ENCODE measurements around the gene UQCRQ. TPM values are rescaled to one million over a fixed set of nuclear protein-coding genes. Genes with fewer than 3 reads are reported as not detected.

The UQCRQ gene
- total and polyA plus RNA-seq, 2 experiments from 2014 or later: 104 to 1,308 TPM

DNA sequence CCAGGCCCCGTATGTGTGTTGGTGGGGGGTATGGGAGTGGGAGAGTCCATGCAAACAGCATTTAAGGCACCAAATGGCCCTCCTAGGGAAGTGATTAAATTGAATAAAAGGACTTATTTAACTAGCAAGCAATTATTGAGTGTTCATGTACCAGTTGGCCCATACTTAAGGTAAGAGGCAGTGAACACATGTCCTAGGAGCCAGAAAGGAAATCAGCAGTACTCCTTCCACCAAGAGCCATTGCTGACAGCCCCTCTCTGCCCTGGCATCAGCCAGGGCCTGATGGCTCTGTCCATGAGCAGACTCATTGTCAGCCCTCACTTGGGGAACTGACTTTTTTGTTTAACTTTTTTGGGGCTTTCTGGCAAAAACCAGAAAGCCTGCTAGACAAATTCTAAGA, 25.5 kb upstream of the UQCRQ start (continued):
- TF ChIP-seq EZH2phosphoT487 (IDR thresholded peaks at IDR 0.05; ENCODE audit: unreplicated experiment): no peak

DNA sequence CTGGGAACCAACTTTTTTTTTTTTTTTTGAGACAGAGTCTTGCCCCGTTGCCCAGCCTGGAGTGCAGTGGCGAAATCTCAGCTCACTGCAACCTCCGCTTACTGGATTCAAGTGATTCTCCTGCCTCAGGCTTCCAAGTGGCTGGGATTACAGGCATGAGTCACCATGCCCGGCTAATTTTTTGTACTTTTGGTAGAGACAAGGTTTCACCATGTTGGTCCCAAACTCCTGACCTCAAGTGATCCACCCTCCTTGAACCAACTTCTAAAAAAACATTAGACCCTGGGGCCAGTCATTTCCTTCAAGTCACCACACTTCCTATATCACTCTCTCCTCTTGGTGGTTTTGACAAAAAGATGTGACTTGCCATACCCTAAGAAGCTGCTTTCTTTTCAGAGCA, 25.1 kb upstream of the UQCRQ start:
- TF ChIP-seq POLR2AphosphoS5 (IDR thresholded peaks at IDR 0.05; ENCODE audit: low read depth) (no peak), ZNF331 (CRISPR knock-in tag; IDR thresholded peaks at IDR 0.05; ENCODE audit: low read depth) (no peak), NANOG (IDR thresholded peaks at IDR 0.05; ENCODE audit: borderline replicate concordance) (no peak), EZH2phosphoT487 (IDR thresholded peaks at IDR 0.05; ENCODE audit: unreplicated experiment) (no peak), JUNB (IDR thresholded peaks at IDR 0.05; ENCODE audit: unreplicated experiment) (no peak), ZNF114 (CRISPR knock-in tag; IDR thresholded peaks at IDR 0.05) (no peak), CREB1 (CRISPR knock-in tag; IDR thresholded peaks at IDR 0.05; ENCODE audit: low read depth) (no peak)
- TF ChIP-seq, protein P1, sequence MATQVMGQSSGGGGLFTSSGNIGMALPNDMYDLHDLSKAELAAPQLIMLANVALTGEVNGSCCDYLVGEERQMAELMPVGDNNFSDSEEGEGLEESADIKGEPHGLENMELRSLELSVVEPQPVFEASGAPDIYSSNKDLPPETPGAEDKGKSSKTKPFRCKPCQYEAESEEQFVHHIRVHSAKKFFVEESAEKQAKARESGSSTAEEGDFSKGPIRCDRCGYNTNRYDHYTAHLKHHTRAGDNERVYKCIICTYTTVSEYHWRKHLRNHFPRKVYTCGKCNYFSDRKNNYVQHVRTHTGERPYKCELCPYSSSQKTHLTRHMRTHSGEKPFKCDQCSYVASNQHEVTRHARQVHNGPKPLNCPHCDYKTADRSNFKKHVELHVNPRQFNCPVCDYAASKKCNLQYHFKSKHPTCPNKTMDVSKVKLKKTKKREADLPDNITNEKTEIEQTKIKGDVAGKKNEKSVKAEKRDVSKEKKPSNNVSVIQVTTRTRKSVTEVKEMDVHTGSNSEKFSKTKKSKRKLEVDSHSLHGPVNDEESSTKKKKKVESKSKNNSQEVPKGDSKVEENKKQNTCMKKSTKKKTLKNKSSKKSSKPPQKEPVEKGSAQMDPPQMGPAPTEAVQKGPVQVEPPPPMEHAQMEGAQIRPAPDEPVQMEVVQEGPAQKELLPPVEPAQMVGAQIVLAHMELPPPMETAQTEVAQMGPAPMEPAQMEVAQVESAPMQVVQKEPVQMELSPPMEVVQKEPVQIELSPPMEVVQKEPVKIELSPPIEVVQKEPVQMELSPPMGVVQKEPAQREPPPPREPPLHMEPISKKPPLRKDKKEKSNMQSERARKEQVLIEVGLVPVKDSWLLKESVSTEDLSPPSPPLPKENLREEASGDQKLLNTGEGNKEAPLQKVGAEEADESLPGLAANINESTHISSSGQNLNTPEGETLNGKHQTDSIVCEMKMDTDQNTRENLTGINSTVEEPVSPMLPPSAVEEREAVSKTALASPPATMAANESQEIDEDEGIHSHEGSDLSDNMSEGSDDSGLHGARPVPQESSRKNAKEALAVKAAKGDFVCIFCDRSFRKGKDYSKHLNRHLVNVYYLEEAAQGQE (IDR thresholded peaks at IDR 0.05; ENCODE audit: unreplicated experiment): no peak
- TF ChIP-seq, protein P2, sequence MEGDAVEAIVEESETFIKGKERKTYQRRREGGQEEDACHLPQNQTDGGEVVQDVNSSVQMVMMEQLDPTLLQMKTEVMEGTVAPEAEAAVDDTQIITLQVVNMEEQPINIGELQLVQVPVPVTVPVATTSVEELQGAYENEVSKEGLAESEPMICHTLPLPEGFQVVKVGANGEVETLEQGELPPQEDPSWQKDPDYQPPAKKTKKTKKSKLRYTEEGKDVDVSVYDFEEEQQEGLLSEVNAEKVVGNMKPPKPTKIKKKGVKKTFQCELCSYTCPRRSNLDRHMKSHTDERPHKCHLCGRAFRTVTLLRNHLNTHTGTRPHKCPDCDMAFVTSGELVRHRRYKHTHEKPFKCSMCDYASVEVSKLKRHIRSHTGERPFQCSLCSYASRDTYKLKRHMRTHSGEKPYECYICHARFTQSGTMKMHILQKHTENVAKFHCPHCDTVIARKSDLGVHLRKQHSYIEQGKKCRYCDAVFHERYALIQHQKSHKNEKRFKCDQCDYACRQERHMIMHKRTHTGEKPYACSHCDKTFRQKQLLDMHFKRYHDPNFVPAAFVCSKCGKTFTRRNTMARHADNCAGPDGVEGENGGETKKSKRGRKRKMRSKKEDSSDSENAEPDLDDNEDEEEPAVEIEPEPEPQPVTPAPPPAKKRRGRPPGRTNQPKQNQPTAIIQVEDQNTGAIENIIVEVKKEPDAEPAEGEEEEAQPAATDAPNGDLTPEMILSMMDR (conservative IDR thresholded peaks at IDR 0.05; ENCODE audit: low read depth in 2 of 2): no peak
- TF ChIP-seq, protein P3, sequence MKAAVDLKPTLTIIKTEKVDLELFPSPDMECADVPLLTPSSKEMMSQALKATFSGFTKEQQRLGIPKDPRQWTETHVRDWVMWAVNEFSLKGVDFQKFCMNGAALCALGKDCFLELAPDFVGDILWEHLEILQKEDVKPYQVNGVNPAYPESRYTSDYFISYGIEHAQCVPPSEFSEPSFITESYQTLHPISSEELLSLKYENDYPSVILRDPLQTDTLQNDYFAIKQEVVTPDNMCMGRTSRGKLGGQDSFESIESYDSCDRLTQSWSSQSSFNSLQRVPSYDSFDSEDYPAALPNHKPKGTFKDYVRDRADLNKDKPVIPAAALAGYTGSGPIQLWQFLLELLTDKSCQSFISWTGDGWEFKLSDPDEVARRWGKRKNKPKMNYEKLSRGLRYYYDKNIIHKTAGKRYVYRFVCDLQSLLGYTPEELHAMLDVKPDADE (IDR thresholded peaks at IDR 0.05): no peak
- TF ChIP-seq, protein P4, sequence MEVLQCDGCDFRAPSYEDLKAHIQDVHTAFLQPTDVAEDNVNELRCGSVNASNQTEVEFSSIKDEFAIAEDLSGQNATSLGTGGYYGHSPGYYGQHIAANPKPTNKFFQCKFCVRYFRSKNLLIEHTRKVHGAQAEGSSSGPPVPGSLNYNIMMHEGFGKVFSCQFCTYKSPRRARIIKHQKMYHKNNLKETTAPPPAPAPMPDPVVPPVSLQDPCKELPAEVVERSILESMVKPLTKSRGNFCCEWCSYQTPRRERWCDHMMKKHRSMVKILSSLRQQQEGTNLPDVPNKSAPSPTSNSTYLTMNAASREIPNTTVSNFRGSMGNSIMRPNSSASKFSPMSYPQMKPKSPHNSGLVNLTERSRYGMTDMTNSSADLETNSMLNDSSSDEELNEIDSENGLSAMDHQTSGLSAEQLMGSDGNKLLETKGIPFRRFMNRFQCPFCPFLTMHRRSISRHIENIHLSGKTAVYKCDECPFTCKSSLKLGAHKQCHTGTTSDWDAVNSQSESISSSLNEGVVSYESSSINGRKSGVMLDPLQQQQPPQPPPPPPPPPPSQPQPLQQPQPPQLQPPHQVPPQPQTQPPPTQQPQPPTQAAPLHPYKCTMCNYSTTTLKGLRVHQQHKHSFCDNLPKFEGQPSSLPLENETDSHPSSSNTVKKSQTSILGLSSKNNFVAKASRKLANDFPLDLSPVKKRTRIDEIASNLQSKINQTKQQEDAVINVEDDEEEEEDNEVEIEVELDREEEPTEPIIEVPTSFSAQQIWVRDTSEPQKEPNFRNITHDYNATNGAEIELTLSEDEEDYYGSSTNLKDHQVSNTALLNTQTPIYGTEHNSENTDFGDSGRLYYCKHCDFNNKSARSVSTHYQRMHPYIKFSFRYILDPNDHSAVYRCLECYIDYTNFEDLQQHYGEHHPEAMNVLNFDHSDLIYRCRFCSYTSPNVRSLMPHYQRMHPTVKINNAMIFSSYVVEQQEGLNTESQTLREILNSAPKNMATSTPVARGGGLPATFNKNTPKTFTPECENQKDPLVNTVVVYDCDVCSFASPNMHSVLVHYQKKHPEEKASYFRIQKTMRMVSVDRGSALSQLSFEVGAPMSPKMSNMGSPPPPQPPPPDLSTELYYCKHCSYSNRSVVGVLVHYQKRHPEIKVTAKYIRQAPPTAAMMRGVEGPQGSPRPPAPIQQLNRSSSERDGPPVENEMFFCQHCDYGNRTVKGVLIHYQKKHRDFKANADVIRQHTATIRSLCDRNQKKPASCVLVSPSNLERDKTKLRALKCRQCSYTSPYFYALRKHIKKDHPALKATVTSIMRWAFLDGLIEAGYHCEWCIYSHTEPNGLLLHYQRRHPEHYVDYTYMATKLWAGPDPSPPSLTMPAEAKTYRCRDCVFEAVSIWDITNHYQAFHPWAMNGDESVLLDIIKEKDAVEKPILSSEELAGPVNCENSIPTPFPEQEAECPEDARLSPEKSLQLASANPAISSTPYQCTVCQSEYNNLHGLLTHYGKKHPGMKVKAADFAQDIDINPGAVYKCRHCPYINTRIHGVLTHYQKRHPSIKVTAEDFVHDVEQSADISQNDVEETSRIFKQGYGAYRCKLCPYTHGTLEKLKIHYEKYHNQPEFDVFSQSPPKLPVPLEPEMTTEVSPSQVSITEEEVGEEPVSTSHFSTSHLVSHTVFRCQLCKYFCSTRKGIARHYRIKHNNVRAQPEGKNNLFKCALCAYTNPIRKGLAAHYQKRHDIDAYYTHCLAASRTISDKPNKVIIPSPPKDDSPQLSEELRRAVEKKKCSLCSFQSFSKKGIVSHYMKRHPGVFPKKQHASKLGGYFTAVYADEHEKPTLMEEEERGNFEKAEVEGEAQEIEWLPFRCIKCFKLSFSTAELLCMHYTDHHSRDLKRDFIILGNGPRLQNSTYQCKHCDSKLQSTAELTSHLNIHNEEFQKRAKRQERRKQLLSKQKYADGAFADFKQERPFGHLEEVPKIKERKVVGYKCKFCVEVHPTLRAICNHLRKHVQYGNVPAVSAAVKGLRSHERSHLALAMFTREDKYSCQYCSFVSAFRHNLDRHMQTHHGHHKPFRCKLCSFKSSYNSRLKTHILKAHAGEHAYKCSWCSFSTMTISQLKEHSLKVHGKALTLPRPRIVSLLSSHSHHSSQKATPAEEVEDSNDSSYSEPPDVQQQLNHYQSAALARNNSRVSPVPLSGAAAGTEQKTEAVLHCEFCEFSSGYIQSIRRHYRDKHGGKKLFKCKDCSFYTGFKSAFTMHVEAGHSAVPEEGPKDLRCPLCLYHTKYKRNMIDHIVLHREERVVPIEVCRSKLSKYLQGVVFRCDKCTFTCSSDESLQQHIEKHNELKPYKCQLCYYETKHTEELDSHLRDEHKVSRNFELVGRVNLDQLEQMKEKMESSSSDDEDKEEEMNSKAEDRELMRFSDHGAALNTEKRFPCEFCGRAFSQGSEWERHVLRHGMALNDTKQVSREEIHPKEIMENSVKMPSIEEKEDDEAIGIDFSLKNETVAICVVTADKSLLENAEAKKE (CRISPR knock-in tag; IDR thresholded peaks at IDR 0.05): no peak
- Mint-ChIP-seq H3K9me3 (no peaks in the 10 kb centered on the region), H3K27me3 (ENCODE audit: insufficient read depth, low read depth, poor library complexity) (peaks cover 2% of the 10 kb centered on the region), H3K27ac (no peak overlapping the region), H3K36me3 (ENCODE audit: low read depth) (no peaks in the 10 kb centered on the region), H3K4me1 (no peaks in the 10 kb centered on the region), H3K4me3 (no peak overlapping the region)
- H3K27me3 ChIP-seq (ENCODE audit: insufficient read depth): no peaks in the 10 kb centered on the region
- no peak for ATAC-seq
- H3K9me2 ChIP-seq (ENCODE audit: insufficient read depth): no peaks in the 10 kb centered on the region
- no peaks in the 10 kb centered on the region for H4K20me1 ChIP-seq (replicated peaks; ENCODE audit: insufficient read depth)
- no peak for DNase-seq (ENCODE audit: low spot score)
- H2AFZ ChIP-seq: no peak overlapping the region
- no peaks in the 10 kb centered on the region for H3K4me1 ChIP-seq (ENCODE audit: insufficient read depth)
- H3K4me3 ChIP-seq: no peak overlapping the region
- H3K27ac ChIP-seq (ENCODE audit: low read depth): no peak overlapping the region
- no peaks in the 10 kb centered on the region for H3K79me2 ChIP-seq (replicated peaks; ENCODE audit: insufficient read depth)
- no peak overlapping the region for H3K4me2 ChIP-seq
- no peaks in the 10 kb centered on the region for H3K36me3 ChIP-seq (ENCODE audit: insufficient read depth)
- no peaks in the 10 kb centered on the region for H3F3A ChIP-seq (replicated peaks; ENCODE audit: low read depth)

All from GM23338 (cell line).